A549 (cell line): ENCODE measurements around the gene PCDH15.

ENCODE experiments used
- CBX8 ChIP-seq: fragments of 200-600 bp; sonication (generic); IDR thresholded peaks from 2 replicates; pipeline ENCODE4 v1.6.1; 2016
- EHMT2 ChIP-seq: fragments of 200-600 bp; sonication (generic); IDR thresholded peaks from 2 replicates; pipeline ENCODE4 v1.6.1; 2016; ENCODE audit warnings: antibody characterized with exemption, low read depth, mild to moderate bottlenecking, moderate library complexity
- TF ChIP-seq, protein P1 (sequence below): IDR thresholded peaks from 2 replicates; pipeline ENCODE4 v1.6.1; 2012

DNA sequence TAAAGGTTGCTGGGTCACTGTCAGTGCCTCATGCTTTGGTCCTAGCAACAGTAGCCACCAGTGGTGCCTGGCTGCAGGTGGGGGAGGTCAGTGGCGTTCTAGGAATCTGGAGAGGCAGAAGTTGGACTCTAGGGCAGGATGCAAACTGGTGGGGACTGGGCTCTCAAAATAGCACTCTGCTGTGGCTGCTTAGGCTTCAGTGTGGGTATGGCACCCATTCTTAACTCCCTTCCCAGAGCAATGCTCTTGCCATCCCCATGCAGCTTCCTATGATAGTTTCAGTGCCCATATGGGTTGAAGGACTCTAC is 330.8 kb downstream of the PCDH15 start:
- TF ChIP-seq EHMT2: no peak
- TF ChIP-seq, protein P1, sequence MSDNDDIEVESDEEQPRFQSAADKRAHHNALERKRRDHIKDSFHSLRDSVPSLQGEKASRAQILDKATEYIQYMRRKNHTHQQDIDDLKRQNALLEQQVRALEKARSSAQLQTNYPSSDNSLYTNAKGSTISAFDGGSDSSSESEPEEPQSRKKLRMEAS: no peak
- no peak for TF ChIP-seq CBX8
